IMR-90 (cell line): Measurements from ENCODE around the gene PRR16. TPM values are rescaled to one million over a fixed set of nuclear protein-coding genes. Genes with fewer than 3 reads are reported as not detected.

Experiments used
- ATAC-seq: fragments of 200-7000 bp; cut with Tn5 transposase; 2 replicates; pipeline ENCODE4 v1.9.1; 2020; ENCODE audit warnings: low read depth, mild to moderate bottlenecking, moderate library complexity
- BruUV-seq: library from RNA; stranded (reverse); fragments of 400-500 nt; replicated peaks from 2 replicates; lab custom pipeline; 2021; lab: Mats Ljungman, UMichigan
- CTCF ChIA-PET: fragments of 300-600 bp; formaldehyde crosslinking; extraction: SDS; loops from one replicate; lab custom pipeline; 2021; ENCODE audit warnings: antibody characterized with exemption; lab: Yijun Ruan, JAX
- POLR2A ChIA-PET: fragments of 300-600 bp; sonication (Branson Sonifier 250); formaldehyde crosslinking; loops from one replicate; lab custom pipeline; 2022; ENCODE audit warnings: antibody characterized with exemption; ENCODE audit not compliant: unreplicated experiment; lab: Charles Lee
- DNase-seq: peaks from one replicate; pipeline ENCODE4 v3.0.0; 2013
- H2AFZ ChIP-seq: replicated peaks from 2 replicates; pipeline ENCODE3; 2013; ENCODE audit warnings: low read length, mild to moderate bottlenecking; ENCODE audit not compliant: poor library complexity
- H2AK5ac ChIP-seq: 2 replicates; pipeline ENCODE4 v1.6.1; 2013; ENCODE audit warnings: low read depth, low read length, inconsistent platforms
- H2AK9ac ChIP-seq: replicated peaks from 2 replicates; pipeline ENCODE3; 2013; ENCODE audit warnings: mild to moderate bottlenecking, low read depth, low read length, moderate library complexity; ENCODE audit not compliant: poor library complexity
- H2BK120ac ChIP-seq: 2 replicates; pipeline ENCODE4 v1.6.1; 2013; ENCODE audit warnings: low read depth, low read length, inconsistent platforms
- H2BK15ac ChIP-seq: 3 replicates; pipeline ENCODE4 v1.6.1; 2013; ENCODE audit warnings: low read depth, low read length, inconsistent platforms
- H2BK20ac ChIP-seq: 2 replicates; pipeline ENCODE4 v1.6.1; 2013; ENCODE audit warnings: low read depth, mild to moderate bottlenecking, inconsistent platforms, low read length, moderate library complexity
- H2BK5ac ChIP-seq: 2 replicates; pipeline ENCODE4 v1.6.1; 2013; ENCODE audit warnings: mild to moderate bottlenecking, low read depth, low read length, inconsistent platforms; ENCODE audit not compliant: poor library complexity, severe bottlenecking
- H3K14ac ChIP-seq: replicated peaks from 2 replicates; pipeline ENCODE4 v1.6.1; 2013; ENCODE audit warnings: low read depth, low read length, inconsistent platforms
- H3K18ac ChIP-seq: 2 replicates; pipeline ENCODE4 v1.6.1; 2013; ENCODE audit warnings: low read depth, low read length, control low read depth
- H3K23ac ChIP-seq: 2 replicates; pipeline ENCODE4 v1.6.1; 2013; ENCODE audit warnings: low read depth, low read length, inconsistent platforms
- H3K27ac ChIP-seq: 2 replicates; pipeline ENCODE4 v1.5.1; 2013; ENCODE audit warnings: mild to moderate bottlenecking, control low read depth, low read length; ENCODE audit not compliant: insufficient read depth
- H3K27me3 ChIP-seq: 2 replicates; pipeline ENCODE4 v1.6.1; 2013; ENCODE audit warnings: low read length; ENCODE audit not compliant: control insufficient read depth, insufficient read depth
- H3K36me3 ChIP-seq: 2 replicates; pipeline ENCODE4 v1.6.1; 2013; ENCODE audit warnings: low read length, mixed read lengths; ENCODE audit not compliant: control insufficient read depth, insufficient read depth
- H3K4ac ChIP-seq: 2 replicates; pipeline ENCODE4 v1.6.1; 2013; ENCODE audit warnings: low read depth, low read length, inconsistent platforms
- H3K4me1 ChIP-seq: 2 replicates; pipeline ENCODE4 v1.6.1; 2013; ENCODE audit warnings: low read length, mixed read lengths; ENCODE audit not compliant: control insufficient read depth, insufficient read depth
- H3K4me2 ChIP-seq: 2 replicates; pipeline ENCODE4 v1.6.1; 2013; ENCODE audit warnings: low read depth, mild to moderate bottlenecking, control low read depth, low read length, moderate library complexity
- H3K4me3 ChIP-seq: 2 replicates; pipeline ENCODE4 v1.5.1; 2013; ENCODE audit warnings: low read depth, mild to moderate bottlenecking, control low read depth, low read length, moderate library complexity; ENCODE audit not compliant: insufficient read depth
- H3K56ac ChIP-seq: 2 replicates; pipeline ENCODE4 v1.6.1; 2013; ENCODE audit warnings: low read length, inconsistent platforms; ENCODE audit not compliant: insufficient read depth; ENCODE audit errors: extremely low read depth
- H3K79me1 ChIP-seq, 2 experiments: 2 replicates each; pipeline ENCODE4 v1.6.1; 2013; ENCODE audit warnings: low read length in 2 of 2, inconsistent platforms in 1 of 2, low read depth in 1 of 2
- H3K9ac ChIP-seq: 2 replicates; pipeline ENCODE4 v1.6.1; 2013; ENCODE audit warnings: low read depth, low read length, control low read depth
- H3K9me1 ChIP-seq: 2 replicates; pipeline ENCODE4 v1.6.1; 2013; ENCODE audit warnings: low read length, inconsistent platforms; ENCODE audit not compliant: insufficient read depth
- H3K9me3 ChIP-seq: 2 replicates; pipeline ENCODE4 v1.6.1; 2013; ENCODE audit warnings: low read length; ENCODE audit not compliant: control insufficient read depth, insufficient read depth
- H4K20me1 ChIP-seq: 2 replicates; pipeline ENCODE4 v1.6.1; 2013; ENCODE audit warnings: low read length, inconsistent platforms; ENCODE audit not compliant: insufficient read depth
- H4K5ac ChIP-seq: 2 replicates; pipeline ENCODE4 v1.6.1; 2013; ENCODE audit warnings: mild to moderate bottlenecking, low read depth, low read length, control low read depth
- H4K8ac ChIP-seq, 2 experiments: 2 replicates each; pipeline ENCODE4 v1.6.1; 2013; ENCODE audit warnings: low read depth in 2 of 2, low read length in 2 of 2, control low read depth in 1 of 2, inconsistent platforms in 1 of 2
- H4K91ac ChIP-seq: 2 replicates; pipeline ENCODE4 v1.6.1; 2013; ENCODE audit warnings: low read depth, low read length, inconsistent platforms; ENCODE audit not compliant: insufficient read depth
- CTCF ChIP-seq: conservative IDR thresholded peaks from 2 replicates; pipeline ENCODE4 v1.5.1; 2012; ENCODE audit warnings: mild to moderate bottlenecking, low read depth, low read length, improper control_type of control experiment
- ELK1 ChIP-seq: fragments of 150-350 bp; IDR thresholded peaks from 2 replicates; pipeline ENCODE4 v1.6.1; 2016; ENCODE audit warnings: low read depth, mild to moderate bottlenecking, low read length, moderate library complexity, borderline replicate concordance
- FOS ChIP-seq: fragments of 150-350 bp; IDR thresholded peaks from 2 replicates; pipeline ENCODE4 v1.6.1; 2016; ENCODE audit warnings: low read depth, low read length
- MAFK ChIP-seq: IDR thresholded peaks from 2 replicates; pipeline ENCODE4 v1.6.1; 2012; ENCODE audit warnings: low read depth, low read length, improper control_type of control experiment
- MAZ ChIP-seq: IDR thresholded peaks from 2 replicates; pipeline ENCODE4 v1.6.1; 2012; ENCODE audit warnings: low read depth, mild to moderate bottlenecking, low read length, improper control_type of control experiment, moderate library complexity, borderline replicate concordance
- MXI1 ChIP-seq: IDR thresholded peaks from 2 replicates; pipeline ENCODE4 v1.6.1; 2012; ENCODE audit warnings: low read depth, mild to moderate bottlenecking, low read length, moderate library complexity, borderline replicate concordance
- NFE2L2 ChIP-seq: fragments of 150-350 bp; IDR thresholded peaks from 2 replicates; pipeline ENCODE4 v1.6.1; 2016; ENCODE audit warnings: low read depth, mild to moderate bottlenecking, low read length
- POLR2A ChIP-seq: IDR thresholded peaks from 2 replicates; pipeline ENCODE4 v1.6.1; 2012; ENCODE audit warnings: mild to moderate bottlenecking, low read depth, low read length
- RAD21 ChIP-seq: IDR thresholded peaks from 2 replicates; pipeline ENCODE4 v1.6.1; 2012; ENCODE audit warnings: low read length, improper control_type of control experiment
- SMC3 ChIP-seq: fragments of 150-350 bp; IDR thresholded peaks from 2 replicates; pipeline ENCODE4 v1.6.1; 2016; ENCODE audit warnings: low read depth, mild to moderate bottlenecking, antibody characterized with exemption, low read length, moderate library complexity
- USF2 ChIP-seq: fragments of 150-350 bp; IDR thresholded peaks from 2 replicates; pipeline ENCODE4 v1.6.1; 2017; ENCODE audit warnings: mild to moderate bottlenecking, antibody characterized with exemption, low read length, low read depth
- WGBS, 2 experiments: methylation state at CpG; one replicate each; pipeline versions ENCODE4 v1.1.5 to v1.1.7; 2013; ENCODE audit warnings: missing lambda C conversion rate in 2 of 2; ENCODE audit not compliant: insufficient read length in 1 of 2; ENCODE audit errors: extremely low coverage in 2 of 2; 5-methylcytosine and 5-hydroxymethylcytosine counted together
- dilution Hi-C: fragments of 300-500 bp; cut with HindIII; formaldehyde crosslinking; loops from one replicate; pipeline ENCODE4 v1.14.3; 2018; ENCODE audit warnings: low sequenced_read_pairs; ENCODE audit not compliant: unreplicated experiment
- in situ Hi-C: fragments of 300-500 bp; cut with MboI; formaldehyde crosslinking; loops from 3 replicates; pipeline ENCODE4 v1.14.3; 2019; ENCODE audit warnings: low sequenced_read_pairs, inconsistent platforms, mixed read lengths
- intact Hi-C: fragments of 100-400 bp; cut with micrococcal nuclease; formaldehyde crosslinking; loops from 2 replicates; pipeline ENCODE4 v1.10.0; 2022
- polyA plus RNA-seq, 3 experiments: library from polyadenylated mRNA; depleted of rRNA; stranded (reverse); fragments of >200 nt; gene quantifications; 2 replicates each; pipeline ENCODE4 v1.2.3, GENCODE V29; 2012; ENCODE audit warnings: low replicate concordance in 1 of 3
- total RNA-seq: library from RNA; depleted of rRNA; stranded (reverse); fragments of >200 nt; gene quantifications from 2 replicates; pipeline ENCODE4 v1.2.3, GENCODE V29; 2012

The PRR16 gene
- total and polyA plus RNA-seq, 2 of the 4 experiments (the other 2 are of a cell fraction) = 9.9 to 45.2 TPM

- ATAC-seq = no peak
Observed at GRCh38 chr5:120503341-120503740, 39.2 kb downstream of the PRR16 start.

More at GRCh38 chr5:120503341-120503740, 39.2 kb downstream of the PRR16 start:
- Histone ChIP-seq H3K36me3 (no peaks in the 10 kb centered on the region), H3K4me1 (peaks cover 3% of the 10 kb centered on the region; the same call in 1 of the 2 replicates), H2BK5ac (no peak overlapping the region), H2BK15ac (no peak overlapping the region), H3K9me1 (no peaks in the 10 kb centered on the region), H3K56ac (no peak overlapping the region), H4K5ac (no peak overlapping the region), H4K8ac (no peak overlapping the region), H2BK20ac (no peak overlapping the region), H3K27me3 (no peaks in the 10 kb centered on the region), H2AK9ac (no peak overlapping the region), H3K23ac (no peak overlapping the region), H2AFZ (no peak overlapping the region), H4K91ac (no peak overlapping the region), H2AK5ac (no peak overlapping the region), H3K14ac (no peak overlapping the region), H3K9me3 (no peaks in the 10 kb centered on the region), H2BK120ac (no peak overlapping the region), H3K79me1 (peaks cover 14 to 46% of the 10 kb centered on the region in 2 experiments), H3K4me2 (no peak overlapping the region), H3K27ac (no peak overlapping the region), H3K4me3 (no peak overlapping the region), H3K9ac (no peak overlapping the region), H4K20me1 (peaks cover 5% of the 10 kb centered on the region; the same call in 1 of the 2 replicates), H3K4ac (no peak overlapping the region), H3K18ac (no peak overlapping the region)
- no peak for DNase-seq
- ChIA-PET POLR2A (no interaction called here), CTCF (interaction anchor here (0.6 kb wide), 1 partner anchor 1693 kb away, joined by 3 read pairs; no protein-coding TSS in a partner anchor)
- TF ChIP-seq NFE2L2 = no peak
- no peak for TF ChIP-seq CTCF
- TF ChIP-seq POLR2A = no peak
- no peak for TF ChIP-seq RAD21
- TF ChIP-seq MAFK = no peak
- TF ChIP-seq ELK1 = no peak
- TF ChIP-seq MXI1 = no peak
- no peak for TF ChIP-seq SMC3
- TF ChIP-seq MAZ = no peak
- TF ChIP-seq USF2 = no peak
- TF ChIP-seq FOS = no peak
- dilution Hi-C loops = no loop called here
- intact Hi-C loops = no loop called here
- in situ Hi-C loops = no loop called here
- no TSS peak for BruUV-seq
- WGBS, 2 experiments = no CpG with 5 or more reads among the region's 1 CpG
